IPS-15b (cell line): ENCODE measurements around the gene SYCP2.

ENCODE experiments used
- H3K27me3 ChIP-seq: one replicate; pipeline ENCODE4 v1.6.1; 2013; ENCODE audit warnings: low read length; ENCODE audit not compliant: control insufficient read depth, insufficient read depth
- H3K36me3 ChIP-seq: one replicate; pipeline ENCODE4 v1.6.1; 2013; ENCODE audit warnings: low read length; ENCODE audit not compliant: control insufficient read depth, insufficient read depth
- H3K4me1 ChIP-seq: one replicate; pipeline ENCODE4 v1.6.1; 2013; ENCODE audit warnings: mild to moderate bottlenecking, low read length; ENCODE audit not compliant: control insufficient read depth, insufficient read depth
- H3K4me3 ChIP-seq: one replicate; pipeline ENCODE4 v1.5.1; 2013; ENCODE audit warnings: low read depth, low read length
- H3K9ac ChIP-seq: one replicate; pipeline ENCODE4 v1.6.1; 2013; ENCODE audit warnings: low read depth, mild to moderate bottlenecking, low read length
- H3K9me3 ChIP-seq: one replicate; pipeline ENCODE4 v1.6.1; 2013; ENCODE audit warnings: mild to moderate bottlenecking, low read length; ENCODE audit not compliant: control insufficient read depth, insufficient read depth

SYCP2 gene

GRCh38 chr20:59931511-59932312, 1.7 kb downstream of the SYCP2 start:
- Histone ChIP-seq H3K27me3 (peaks cover 28% of the 10 kb centered on the region), H3K9me3 (no peaks in the 10 kb centered on the region), H3K4me1 (no peaks in the 10 kb centered on the region), H3K9ac (no peak overlapping the region), H3K4me3 (no peak overlapping the region), H3K36me3 (no peaks in the 10 kb centered on the region)

- H3K36me3 ChIP-seq: no peaks in the 10 kb centered on the region
- no peaks in the 10 kb centered on the region for H3K9me3 ChIP-seq
- H3K4me3 ChIP-seq: no peak overlapping the region
- H3K9ac ChIP-seq: no peak overlapping the region
- H3K4me1 ChIP-seq: no peaks in the 10 kb centered on the region
- H3K27me3 ChIP-seq: no peaks in the 10 kb centered on the region
Measured at GRCh38 chr20:59925899-59926298, 7.5 kb downstream of the SYCP2 start.

GRCh38 chr20:59925359-59925758, 8.1 kb downstream of the SYCP2 start:
- no peak overlapping the region for H3K9ac ChIP-seq
- no peaks in the 10 kb centered on the region for H3K4me1 ChIP-seq
- H3K36me3 ChIP-seq: no peaks in the 10 kb centered on the region
- no peak overlapping the region for H3K4me3 ChIP-seq
- no peaks in the 10 kb centered on the region for H3K9me3 ChIP-seq
- no peaks in the 10 kb centered on the region for H3K27me3 ChIP-seq

- Histone ChIP-seq H3K4me3 (no peak overlapping the region), H3K9me3 (no peaks in the 10 kb centered on the region), H3K27me3 (no peaks in the 10 kb centered on the region), H3K9ac (no peak overlapping the region), H3K36me3 (no peaks in the 10 kb centered on the region), H3K4me1 (no peaks in the 10 kb centered on the region)
Measured at GRCh38 chr20:59923514-59923913, 9.9 kb downstream of the SYCP2 start.

GRCh38 chr20:59920944-59921343, 12.5 kb downstream of the SYCP2 start:
- Histone ChIP-seq H3K36me3 (no peaks in the 10 kb centered on the region), H3K27me3 (no peaks in the 10 kb centered on the region), H3K9me3 (no peaks in the 10 kb centered on the region), H3K4me1 (no peaks in the 10 kb centered on the region), H3K9ac (no peak overlapping the region), H3K4me3 (no peak overlapping the region)

GRCh38 chr20:59912609-59913008, 20.8 kb downstream of the SYCP2 start:
- Histone ChIP-seq H3K4me3 (no peak overlapping the region), H3K9ac (no peak overlapping the region), H3K9me3 (no peaks in the 10 kb centered on the region), H3K36me3 (no peaks in the 10 kb centered on the region), H3K4me1 (no peaks in the 10 kb centered on the region), H3K27me3 (no peaks in the 10 kb centered on the region)

GRCh38 chr20:59911041-59911440, 22.4 kb downstream of the SYCP2 start:
- no peak overlapping the region for H3K4me3 ChIP-seq
- H3K9me3 ChIP-seq: no peaks in the 10 kb centered on the region
- H3K27me3 ChIP-seq: no peaks in the 10 kb centered on the region
- H3K4me1 ChIP-seq: no peaks in the 10 kb centered on the region
- no peaks in the 10 kb centered on the region for H3K36me3 ChIP-seq
- no peak overlapping the region for H3K9ac ChIP-seq

- Histone ChIP-seq H3K36me3 (no peaks in the 10 kb centered on the region), H3K9me3 (no peaks in the 10 kb centered on the region), H3K9ac (no peak overlapping the region), H3K4me3 (no peak overlapping the region), H3K4me1 (no peaks in the 10 kb centered on the region), H3K27me3 (no peaks in the 10 kb centered on the region)
Measured at GRCh38 chr20:59908855-59909254, 24.6 kb downstream of the SYCP2 start.

- Histone ChIP-seq H3K4me3 (no peak overlapping the region), H3K9me3 (no peaks in the 10 kb centered on the region), H3K27me3 (no peaks in the 10 kb centered on the region), H3K4me1 (no peaks in the 10 kb centered on the region), H3K36me3 (no peaks in the 10 kb centered on the region), H3K9ac (no peak overlapping the region)
Measured at GRCh38 chr20:59903621-59904020, 29.8 kb downstream of the SYCP2 start.

GRCh38 chr20:59902470-59902869, 31.0 kb downstream of the SYCP2 start:
- no peak overlapping the region for H3K4me3 ChIP-seq
- no peaks in the 10 kb centered on the region for H3K36me3 ChIP-seq
- H3K9ac ChIP-seq: no peak overlapping the region

GRCh38 chr20:59895908-59896307, 37.5 kb downstream of the SYCP2 start:
- no peaks in the 10 kb centered on the region for H3K27me3 ChIP-seq
- H3K4me1 ChIP-seq: no peaks in the 10 kb centered on the region
- no peak overlapping the region for H3K9ac ChIP-seq
- H3K9me3 ChIP-seq: no peaks in the 10 kb centered on the region
- no peak overlapping the region for H3K4me3 ChIP-seq
- no peaks in the 10 kb centered on the region for H3K36me3 ChIP-seq

More at GRCh38 chr20:59902470-59902869, 31.0 kb downstream of the SYCP2 start:
- Histone ChIP-seq H3K9me3 (no peaks in the 10 kb centered on the region), H3K4me1 (no peaks in the 10 kb centered on the region), H3K27me3 (no peaks in the 10 kb centered on the region)

GRCh38 chr20:59891581-59891980, 41.9 kb downstream of the SYCP2 start:
- no peaks in the 10 kb centered on the region for H3K36me3 ChIP-seq
- no peaks in the 10 kb centered on the region for H3K9me3 ChIP-seq
- H3K27me3 ChIP-seq: no peaks in the 10 kb centered on the region
- no peaks in the 10 kb centered on the region for H3K4me1 ChIP-seq
- no peak overlapping the region for H3K4me3 ChIP-seq
- no peak overlapping the region for H3K9ac ChIP-seq
